Heart left ventricle (tissue), 16 donors: ENCODE results near the gene IZUMO2. TPM values are rescaled to one million over a fixed set of nuclear protein-coding genes. Genes with fewer than 3 reads are reported as not detected.
"Not testable (repeated sequence)": the region's sequence is repeated elsewhere in the genome, so short reads cannot be mapped to it uniquely, and the experiment has no call there.

Experiments used
- ATAC-seq, 4 donors: fragments of 200-7000 bp; cut with Tn5 transposase; one replicate each; pipeline ENCODE4 v1.9.1; 2020 to 2022; ENCODE audit warnings: moderate library complexity in 4 of 4, mild to moderate bottlenecking in 3 of 4, moderate number of reproducible peaks in 1 of 4
- DNase-seq, 5 donors: peaks; one replicate each; pipeline ENCODE4 v3.0.0-alpha.2; 2020
- H3K27ac ChIP-seq, 12 donors: fragments of 200-600 bp; sonication (generic) in 4 of 12; one replicate each; pipeline versions ENCODE4 v1.5.0 to v1.8.0; 2016 to 2022; ENCODE audit warnings: mild to moderate bottlenecking in 2 of 12
- H3K27me3 ChIP-seq, 9 donors: fragments of 200-600 bp; sonication (generic) in 2 of 9; one replicate each; pipeline versions ENCODE4 v1.5.1 to v1.8.0; 2016 to 2022; ENCODE audit warnings: mild to moderate bottlenecking in 3 of 9
- H3K36me3 ChIP-seq, 9 donors: fragments of 200-600 bp; sonication (generic) in 2 of 9; one replicate each; pipeline versions ENCODE4 v1.5.0 to v1.8.0; 2018 to 2022; ENCODE audit warnings: mild to moderate bottlenecking in 2 of 9
- H3K4me1 ChIP-seq, 12 donors: fragments of 200-600 bp; sonication (generic) in 4 of 12; one replicate each; pipeline versions ENCODE4 v1.5.0 to v1.8.0; 2016 to 2022; ENCODE audit warnings: mild to moderate bottlenecking in 3 of 12
- H3K4me3 ChIP-seq, 12 donors: fragments of 200-600 bp; sonication (generic) in 4 of 12; one replicate each; pipeline versions ENCODE4 v1.5.0 to v1.8.0; 2017 to 2022; ENCODE audit warnings: mild to moderate bottlenecking in 9 of 12, moderate library complexity in 4 of 12
- H3K9me3 ChIP-seq, 12 donors: fragments of 200-600 bp; sonication (generic) in 4 of 12; one replicate each; pipeline versions ENCODE4 v1.5.0 to v1.8.0; 2016 to 2022; ENCODE audit warnings: mild to moderate bottlenecking in 1 of 12
- CTCF ChIP-seq, 12 donors: fragments of 200-600 bp; sonication (generic) in 4 of 12; IDR thresholded peaks; one replicate each; pipeline versions ENCODE4 v1.5.0 to v1.8.0; 2018 to 2022; ENCODE audit warnings: antibody characterized with exemption in 12 of 12, mild to moderate bottlenecking in 5 of 12
- POLR2A ChIP-seq, 2 donors: fragments of 450-650 bp; IDR thresholded peaks; one replicate each; pipeline ENCODE4 v1.6.1; 2017; ENCODE audit warnings: antibody characterized with exemption in 2 of 2, mild to moderate bottlenecking in 2 of 2, moderate library complexity in 2 of 2
- WGBS, 4 donors: extraction: QIAGEN DNeasy Blood & Tissue Kit in 2 of 4; methylation state at CpG; one replicate each; pipeline versions ENCODE4 v1.1.5 to v1.1.7; 2013 to 2018; 5-methylcytosine and 5-hydroxymethylcytosine counted together
- intact Hi-C, 10 donors: fragments of 100-400 bp; cut with DNase I; formaldehyde crosslinking; loops; one replicate each; pipeline versions ENCODE4 v1.11.1 to v1.14.2; 2022
- polyA plus RNA-seq, 2 donors: library from polyadenylated mRNA; stranded (reverse); fragments of 200-250 nt; gene quantifications; one replicate each; pipeline ENCODE4 v1.2.3, GENCODE V29; 2013
- total RNA-seq, 9 donors: library from RNA; depleted of rRNA in 2 of 9; stranded (reverse); fragments of >200 nt in 2 of 9; fragmentation: NEBNext Ultra II Directional in 3 of 9; extraction: Animal tissue kit (Norgen Biotek cat#: 25700) in 3 of 9; gene quantifications; one replicate each; pipeline versions ENCODE4 v1.1.0 to v1.2.4, GENCODE V29; 2016 to 2023
- donor health status: ischemic (EF 13 %, LVEDD 7.1; RV severe dilation, severe dysfunction).
- donor health status: healthy with polysubstance abuse.
- donor health status: DM: no; HTN: yes; CAD: no.
- donor health status: DM: no; HTN: no; CAD: no.
- donor health status: ischemic (EF 25% LVEDD 6.9; RV normal size, moderate dysfunction).
- donor health status: ischemic (EF 25% LVEDD 5.7; RV mildly dilated, moderate dysfunction).
- donor health status: healthy.
- donor health status: DM: yes; HTN: yes; CAD: no.
- donor health status: ischemic (EF 35%, LVEDD 5.7; RV mildly dilated, moderate dysfunction).
- donor health status: nonischemic (EF 11% LVEDD 7.7; RV severe dilation, severe dysfunction).
- donor health status: DM: yes; HTN: yes; CAD: no.
- donor health status: PGD.
- donor health status: ischemic (EF 29% LVEDD 5.4; RV normal size, mild dysfunction).
- donor health status: nonischemic (EF 23%, LVEDD 6.1; RV moderate dilation, normal function).

IZUMO2 gene
- total and polyA plus RNA-seq, 11 donors, result not detected

- TF ChIP-seq POLR2A (IDR thresholded peaks at IDR 0.05) (no peak), CTCF (IDR thresholded peaks at IDR 0.05) (no peak)
- DNase-seq (no peak), ATAC-seq (no peak)
- H3K9me3 ChIP-seq, result peaks cover 0 to 8% (median 0%) of the 10 kb centered on the region in 12 donors
- no peak overlapping the region for H3K27ac ChIP-seq
- H3K4me1 ChIP-seq, result peaks cover 0 to under 1% (median 0%) of the 10 kb centered on the region in 12 donors
- no peak overlapping the region for H3K4me3 ChIP-seq
- peaks cover 0 to 17% (median 0%) of the 10 kb centered on the region in 9 donors for H3K27me3 ChIP-seq
- H3K36me3 ChIP-seq, result no peaks in the 10 kb centered on the region
- 70 to 86% (median 75%) methylated on average over 4 of the region's 4 CpGs for WGBS, 4 donors
- intact Hi-C loops, result no loop called here
Observed at GRCh38 chr19:50152578-50152977, 10.5 kb downstream of the IZUMO2 start.

- Histone ChIP-seq H3K36me3 (no peaks in the 10 kb centered on the region), H3K4me3 (peak overlapping the region in 9 of 12 donors; percentile 66 to 89 (median 78)), H3K9me3 (peaks cover 0 to 8% (median 0%) of the 10 kb centered on the region in 12 donors), H3K4me1 (peaks cover 0 to 9% (median 3%) of the 10 kb centered on the region in 12 donors), H3K27me3 (peaks cover 0 to 18% (median 0%) of the 10 kb centered on the region in 9 donors), H3K27ac (peak overlapping the region in 2 of 12 donors; percentile 81 to 86)
- DNase-seq, result no peak
- no peak for TF ChIP-seq POLR2A (IDR thresholded peaks at IDR 0.05)
- intact Hi-C loops, result loop anchor here in 1 of 10 donors (10.0 kb wide), 1 partner anchor 176 kb away; the partner anchor contains the start of gene KCNC3
- ATAC-seq, result no peak
Observed at GRCh38 chr19:50148528-50148927, 14.6 kb downstream of the IZUMO2 start.

GRCh38 chr19:50147462-50148423 is 15.3 kb downstream of the IZUMO2 start:
- Histone ChIP-seq H3K27ac (peak overlapping the region; percentile 21 to 89 (median 81)), H3K4me3 (peak overlapping the region; percentile 22 to 89 (median 74)), H3K36me3 (no peaks in the 10 kb centered on the region), H3K4me1 (peaks cover 0 to 9% (median 3%) of the 10 kb centered on the region in 12 donors), H3K9me3 (peaks cover 0 to 8% (median 0%) of the 10 kb centered on the region in 12 donors), H3K27me3 (peaks cover 0 to 18% (median 0%) of the 10 kb centered on the region in 9 donors)
- DNase-seq, result peak; percentile 89 to 94 (median 91)
- intact Hi-C loops, result loop anchor here in 1 of 10 donors (10.0 kb wide), 1 partner anchor 177 kb away; the partner anchor contains the start of gene KCNC3
- TF ChIP-seq CTCF (IDR thresholded peaks at IDR 0.05) (peak; percentile 14 to 69 (median 48)), POLR2A (IDR thresholded peaks at IDR 0.05) (peak in 1 of 2 donors; percentile 66)
- ATAC-seq, result peak; percentile 92 to 98 (median 98)
- 0 to 1% (median 1%) methylated on average over 21 to 52 of the region's 52 CpGs for WGBS, 4 donors

DNA sequence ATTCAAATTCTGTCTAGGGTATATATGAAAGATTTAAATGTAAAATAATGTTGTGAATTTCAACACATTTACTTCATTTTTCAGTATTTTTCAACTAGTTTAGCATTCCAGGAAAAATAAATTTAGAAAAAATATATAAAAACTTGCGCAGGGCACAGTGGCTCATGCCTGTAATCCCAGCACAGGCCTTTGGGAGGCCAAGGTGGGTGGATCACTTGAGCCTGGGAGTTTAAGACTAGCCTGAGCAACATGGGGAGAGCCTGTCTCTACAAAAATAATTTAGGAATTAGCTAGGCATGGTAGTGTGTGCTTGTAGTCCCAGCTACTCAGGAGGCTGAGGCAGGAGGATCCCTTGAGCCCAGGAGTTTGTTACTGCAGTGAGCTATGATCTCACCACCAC is 21.2 kb downstream of the IZUMO2 start:
- not testable (repeated sequence) for H3K27me3 ChIP-seq

DNA sequence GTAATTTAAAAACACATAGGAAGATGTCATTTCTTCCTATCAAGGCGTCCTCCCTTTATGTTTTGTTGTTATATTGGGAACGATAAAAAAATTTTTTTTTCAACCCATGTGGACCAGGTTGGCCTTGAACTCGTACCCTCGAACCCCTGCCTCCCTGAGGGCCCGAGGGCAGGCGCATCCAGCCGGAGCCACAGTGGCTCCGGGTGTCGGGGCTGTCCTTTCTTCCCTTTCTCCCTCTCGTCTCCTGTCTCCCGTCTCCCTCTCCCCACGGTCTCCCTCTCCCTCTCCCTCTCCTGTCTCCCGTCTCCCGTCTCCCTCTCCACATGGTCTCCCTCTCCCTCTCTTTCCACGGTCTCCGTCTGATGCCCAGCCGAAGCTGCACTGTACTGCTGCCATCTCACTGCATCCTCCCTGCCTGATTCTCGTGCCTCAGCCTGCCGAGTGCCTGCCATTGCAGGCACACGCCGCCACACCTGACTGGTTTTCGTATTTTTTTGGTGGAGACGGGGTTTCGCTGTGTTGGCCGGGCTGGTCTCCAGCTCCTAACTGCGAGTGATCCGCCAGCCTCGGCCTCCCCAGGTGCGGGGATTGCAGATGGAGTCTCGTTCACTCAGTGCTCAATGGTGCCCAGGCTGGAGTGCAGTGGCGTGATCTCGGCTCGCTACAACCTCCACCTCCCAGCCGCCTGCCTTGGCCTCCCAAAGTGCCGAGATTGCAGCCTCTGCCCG is 22.8 kb downstream of the IZUMO2 start:
- not testable (repeated sequence) for H3K27ac ChIP-seq, H3K36me3 ChIP-seq, H3K9me3 ChIP-seq, H3K4me1 ChIP-seq, DNase-seq, ATAC-seq, H3K4me3 ChIP-seq
- intact Hi-C loops, result loop anchor here in 1 of 10 donors (10.0 kb wide), 1 partner anchor 185 kb away; the partner anchor contains the start of gene KCNC3
- peaks cover 0 to 16% (median 11%) of the 10 kb centered on the region in 9 donors for H3K27me3 ChIP-seq
- WGBS, 4 donors, result 92 to 94% (median 93%) methylated on average over 32 to 34 of the region's 36 CpGs

More for the DNA sequence above, 21.2 kb downstream of the IZUMO2 start:
- not testable (repeated sequence) for ATAC-seq, H3K4me3 ChIP-seq, H3K27ac ChIP-seq, H3K4me1 ChIP-seq, DNase-seq, H3K36me3 ChIP-seq, H3K9me3 ChIP-seq
- intact Hi-C loops, result loop anchor here in 1 of 10 donors (10.0 kb wide), 1 partner anchor 183 kb away; the partner anchor contains the start of gene KCNC3
- 95 to 99% (median 97%) methylated on average over 1 of the region's 1 CpG for WGBS, 4 donors
